Measurements from ENCODE around the gene SUPT6H. TPM values are rescaled to one million over a fixed set of nuclear protein-coding genes. Genes with fewer than 3 reads are reported as not detected.

SUPT6H gene
- total and polyA plus RNA-seq, 9 of the 15 experiments (the other 6 are each of a cell fraction or from before 2014, with no cell fraction given): 1.7 to 77.7 (median 49.2) TPM

- no peaks in the 10 kb centered on the region for H3K27me3 ChIP-seq (ENCODE audit: control insufficient read depth in 2 of 2, insufficient read depth in 2 of 2, low read length in 2 of 2)
- ATAC-seq: no peak; the same call in 2 of the 3 replicates
- in situ Hi-C loops (cut with MboI): no loop called here
- intact Hi-C loops (cut with micrococcal nuclease): no loop called here
- no peak for DNase-seq (ENCODE audit: extremely low read depth in 1 of 4, low spot score in 3 of 4)
- no peak overlapping the region for H2AFZ ChIP-seq (ENCODE audit: low read depth, low read length)
- no peaks in the 10 kb centered on the region for H3K9me3 ChIP-seq (replicated peaks; ENCODE audit: control insufficient read depth, insufficient read depth, low read depth, low read length)
- H3K9ac ChIP-seq (ENCODE audit: insufficient read depth in 1 of 2, low read depth in 2 of 2, low read length in 2 of 2): peak overlapping the region in 1 of 2 experiments; percentile 6; a peak in 1 of 4 replicates
- CTCF ChIA-PET (ENCODE audit: low intra/inter-chr PET ratio): no interaction called here
- no peak overlapping the region for H3K27ac ChIP-seq (ENCODE audit: extremely low read depth, low read depth, low read length)
- 83% methylated on average over 6 of the region's 6 CpGs for WGBS (ENCODE audit: insufficient coverage, low coverage, missing lambda C conversion rate)
- H3K9me1 ChIP-seq (ENCODE audit: control insufficient read depth, insufficient read depth, low read length): no peaks in the 10 kb centered on the region
- no peaks in the 10 kb centered on the region; the same call in 1 of the 2 replicates for H4K20me1 ChIP-seq (replicated peaks; ENCODE audit: control insufficient read depth, insufficient read depth, low read length)
- POLR2A ChIA-PET: interaction anchor here (0.9 kb wide), 1 partner anchor 9 kb away, joined by 4 read pairs; no protein-coding TSS in a partner anchor
- peaks cover 99% of the 10 kb centered on the region for H3K36me3 ChIP-seq (ENCODE audit: control insufficient read depth, insufficient read depth, low read length)
- TF ChIP-seq SPI1 (IDR thresholded peaks at IDR 0.05; ENCODE audit: borderline replicate concordance, low read depth, low read length) (peak; percentile 90), ZBTB26 (CRISPR knock-in tag; IDR thresholded peaks at IDR 0.05) (no peak), CGGBP1 (CRISPR knock-in tag; IDR thresholded peaks at IDR 0.05) (no peak), RAD21 (CRISPR knock-in tag; conservative IDR thresholded peaks at IDR 0.05 in 1 of 2, IDR thresholded peaks at IDR 0.05 in 1 of 2) (no peak), ZNF431 (CRISPR knock-in tag; IDR thresholded peaks at IDR 0.05) (no peak), GATAD2B (IDR thresholded peaks at IDR 0.05; ENCODE audit: borderline replicate concordance) (no peak)
- H3K79me2 ChIP-seq (ENCODE audit: control insufficient read depth, insufficient read depth, low read length): no peaks in the 10 kb centered on the region
- no peaks in the 10 kb centered on the region for H3K4me1 ChIP-seq (replicated peaks in 1 of 2; ENCODE audit: control insufficient read depth in 2 of 2, insufficient read depth in 2 of 2, low read length in 2 of 2)
- no TSS peak for BruUV-seq (replicated peaks)
- H3K4me2 ChIP-seq (ENCODE audit: insufficient read depth, low read length): no peak overlapping the region
- no peak for FAIRE-seq
- H3K4me3 ChIP-seq: no peak overlapping the region
Measured at GRCh38 chr17:28698253-28698941, 36.4 kb downstream of the SUPT6H start.

Data from K562 (cell line).